ENCODE results near the gene CAMKK2. TPM values are rescaled to one million over a fixed set of nuclear protein-coding genes. Genes with fewer than 3 reads are reported as not detected.

Gene CAMKK2
- total and polyA plus RNA-seq, 9 of the 15 experiments (the other 6 are each of a cell fraction or from before 2014, with no cell fraction given) = 4.3 to 32.0 (median 18.2) TPM

- no peak for TF ChIP-seq ZNF324 (CRISPR knock-in tag; IDR thresholded peaks at IDR 0.05)
- Histone ChIP-seq H3K4me1 (replicated peaks in 1 of 2; ENCODE audit: control insufficient read depth in 2 of 2, insufficient read depth in 2 of 2, low read length in 2 of 2) (peaks cover 0 to 14% of the 10 kb centered on the region in 2 experiments; a peak in 3 of 5 replicates), H4K20me1 (replicated peaks; ENCODE audit: control insufficient read depth, insufficient read depth, low read length) (no peaks in the 10 kb centered on the region), H3K27me3 (ENCODE audit: control insufficient read depth in 2 of 2, insufficient read depth in 2 of 2, low read length in 2 of 2) (no peaks in the 10 kb centered on the region), H3K79me2 (ENCODE audit: control insufficient read depth, insufficient read depth, low read length) (no peaks in the 10 kb centered on the region), H3K27ac (ENCODE audit: extremely low read depth, low read depth, low read length) (no peak overlapping the region), H3K4me2 (ENCODE audit: insufficient read depth, low read length) (no peak overlapping the region), H3K36me3 (ENCODE audit: control insufficient read depth, insufficient read depth, low read length) (peaks cover 29% of the 10 kb centered on the region; the same call in 2 of the 3 replicates), H3K4me3 (no peak overlapping the region), H3K9ac (ENCODE audit: insufficient read depth in 1 of 2, low read depth in 2 of 2, low read length in 2 of 2) (peak overlapping the region in 1 of 2 experiments; percentile 27; a peak in 2 of 4 replicates), H3K9me1 (ENCODE audit: control insufficient read depth, insufficient read depth, low read length) (no peaks in the 10 kb centered on the region), H3K9me3 (replicated peaks; ENCODE audit: control insufficient read depth, insufficient read depth, low read depth, low read length) (no peaks in the 10 kb centered on the region), H2AFZ (ENCODE audit: low read depth, low read length) (no peak overlapping the region)
- intact Hi-C loops (cut with micrococcal nuclease) (no loop called here), in situ Hi-C loops (cut with MboI) (no loop called here)
- ChIA-PET POLR2A (interaction anchor here (0.5 to 2.0 kb wide), 6 partner anchors 9 to 629 kb away, joined by 3 to 10 read pairs (median 3); no protein-coding TSS in a partner anchor), CTCF (ENCODE audit: low intra/inter-chr PET ratio) (no interaction called here)
- 65% methylated on average over 4 of the region's 4 CpGs for WGBS (ENCODE audit: insufficient coverage, low coverage, missing lambda C conversion rate)
- FAIRE-seq = no peak
- no peak for DNase-seq (ENCODE audit: extremely low read depth in 1 of 4, low spot score in 3 of 4)
- BruUV-seq (replicated peaks) = no TSS peak
- ATAC-seq = no peak
Measured at GRCh38 chr12:121238086-121238485, 58.4 kb downstream of the CAMKK2 start.

GRCh38 chr12:121237415-121237814, 59.1 kb downstream of the CAMKK2 start:
- no peak for FAIRE-seq
- Histone ChIP-seq H3K4me2 (ENCODE audit: insufficient read depth, low read length) (no peak overlapping the region), H4K20me1 (replicated peaks; ENCODE audit: control insufficient read depth, insufficient read depth, low read length) (no peaks in the 10 kb centered on the region), H3K27ac (ENCODE audit: extremely low read depth, low read depth, low read length) (no peak overlapping the region), H3K4me3 (no peak overlapping the region), H3K9me3 (replicated peaks; ENCODE audit: control insufficient read depth, insufficient read depth, low read depth, low read length) (no peaks in the 10 kb centered on the region), H2AFZ (ENCODE audit: low read depth, low read length) (no peak overlapping the region), H3K27me3 (ENCODE audit: control insufficient read depth in 2 of 2, insufficient read depth in 2 of 2, low read length in 2 of 2) (no peaks in the 10 kb centered on the region), H3K79me2 (ENCODE audit: control insufficient read depth, insufficient read depth, low read length) (no peaks in the 10 kb centered on the region), H3K4me1 (replicated peaks in 1 of 2; ENCODE audit: control insufficient read depth in 2 of 2, insufficient read depth in 2 of 2, low read length in 2 of 2) (peaks cover 0 to 14% of the 10 kb centered on the region in 2 experiments; a peak in 3 of 5 replicates), H3K9me1 (ENCODE audit: control insufficient read depth, insufficient read depth, low read length) (no peaks in the 10 kb centered on the region), H3K36me3 (ENCODE audit: control insufficient read depth, insufficient read depth, low read length) (peaks cover 29% of the 10 kb centered on the region; the same call in 2 of the 3 replicates), H3K9ac (ENCODE audit: insufficient read depth in 1 of 2, low read depth in 2 of 2, low read length in 2 of 2) (no peak overlapping the region)
- CTCF ChIA-PET (ENCODE audit: low intra/inter-chr PET ratio) = no interaction called here
- 80% methylated on average over 8 of the region's 8 CpGs for WGBS (ENCODE audit: insufficient coverage, low coverage, missing lambda C conversion rate)
- POLR2A ChIA-PET = interaction anchor here (0.7 kb wide), 1 partner anchor 421 kb away, joined by 3 read pairs; no protein-coding TSS in a partner anchor
- intact Hi-C loops (cut with micrococcal nuclease) (no loop called here), in situ Hi-C loops (cut with MboI) (no loop called here)
- BruUV-seq (replicated peaks) = no TSS peak
- ATAC-seq = no peak
- DNase-seq (ENCODE audit: extremely low read depth in 1 of 4, low spot score in 3 of 4) = no peak
- TF ChIP-seq DEAF1 (CRISPR knock-in tag; IDR thresholded peaks at IDR 0.05) (no peak), TCF7L2 (IDR thresholded peaks at IDR 0.05; ENCODE audit: low read depth, low read length) (no peak), COPS2 (conservative IDR thresholded peaks at IDR 0.05) (no peak), SMAD3 (CRISPR knock-in tag; conservative IDR thresholded peaks at IDR 0.05) (no peak), IRF9 (tag; IDR thresholded peaks at IDR 0.05) (no peak)

All from K562 (cell line).